ENCODE data around the gene TP53BP1. TPM values are rescaled to one million over a fixed set of nuclear protein-coding genes. Genes with fewer than 3 reads are reported as not detected.
"Not testable (repeated sequence)": the region's sequence is repeated elsewhere in the genome, so short reads cannot be mapped to it uniquely, and the experiment has no call there.

The TP53BP1 gene
- total and polyA plus RNA-seq, 3 donors from 2014 or later = 50.0 to 133 (median 112) TPM

GRCh38 chr15:43406189-43406588 is 86.8 kb downstream of the TP53BP1 start:
- DNase-seq = no peak
- H3K9me3 ChIP-seq = no peaks in the 10 kb centered on the region
- no peak overlapping the region for H3K4me3 ChIP-seq
- TF ChIP-seq POLR2A (IDR thresholded peaks at IDR 0.05) = no peak
- TF ChIP-seq CTCF (IDR thresholded peaks at IDR 0.05) = no peak
- intact Hi-C loops (cut with DNase I; ENCODE audit: low total_unique reads) = no loop called here
- H3K27me3 ChIP-seq = no peaks in the 10 kb centered on the region
- H3K4me1 ChIP-seq = no peaks in the 10 kb centered on the region
- WGBS, 2 donors = 73 to 83% methylated on average over 2 of the region's 2 CpGs
- H3K36me3 ChIP-seq (ENCODE audit: low read depth, missing control alignments) = no peaks in the 10 kb centered on the region
- no peak overlapping the region for H3K27ac ChIP-seq

- intact Hi-C loops (cut with DNase I; ENCODE audit: low total_unique reads) = no loop called here
- no peak for DNase-seq
These were observed 88.8 kb downstream of the TP53BP1 start for GRCh38 chr15:43404130-43404529.

GRCh38 chr15:43403616-43404015 is 89.3 kb downstream of the TP53BP1 start:
- Histone ChIP-seq H3K4me1 (no peaks in the 10 kb centered on the region), H3K9me3 (no peaks in the 10 kb centered on the region), H3K36me3 (ENCODE audit: low read depth, missing control alignments) (no peaks in the 10 kb centered on the region), H3K4me3 (no peak overlapping the region), H3K27me3 (no peaks in the 10 kb centered on the region), H3K27ac (no peak overlapping the region)
- no peak for DNase-seq
- intact Hi-C loops (cut with DNase I; ENCODE audit: low total_unique reads) = no loop called here
- TF ChIP-seq CTCF (IDR thresholded peaks at IDR 0.05) = no peak
- no peak for TF ChIP-seq POLR2A (IDR thresholded peaks at IDR 0.05)
- 74 to 85% methylated on average over 7 to 8 of the region's 8 CpGs for WGBS, 2 donors

More at GRCh38 chr15:43404130-43404529, 88.8 kb downstream of the TP53BP1 start:
- H3K4me1 ChIP-seq = no peaks in the 10 kb centered on the region
- 85 to 90% methylated on average over 5 of the region's 5 CpGs for WGBS, 2 donors
- H3K27me3 ChIP-seq = no peaks in the 10 kb centered on the region
- no peak overlapping the region for H3K27ac ChIP-seq
- no peak overlapping the region for H3K4me3 ChIP-seq
- TF ChIP-seq CTCF (IDR thresholded peaks at IDR 0.05) = no peak
- TF ChIP-seq POLR2A (IDR thresholded peaks at IDR 0.05) = no peak
- no peaks in the 10 kb centered on the region for H3K36me3 ChIP-seq (ENCODE audit: low read depth, missing control alignments)
- H3K9me3 ChIP-seq = no peaks in the 10 kb centered on the region

DNA sequence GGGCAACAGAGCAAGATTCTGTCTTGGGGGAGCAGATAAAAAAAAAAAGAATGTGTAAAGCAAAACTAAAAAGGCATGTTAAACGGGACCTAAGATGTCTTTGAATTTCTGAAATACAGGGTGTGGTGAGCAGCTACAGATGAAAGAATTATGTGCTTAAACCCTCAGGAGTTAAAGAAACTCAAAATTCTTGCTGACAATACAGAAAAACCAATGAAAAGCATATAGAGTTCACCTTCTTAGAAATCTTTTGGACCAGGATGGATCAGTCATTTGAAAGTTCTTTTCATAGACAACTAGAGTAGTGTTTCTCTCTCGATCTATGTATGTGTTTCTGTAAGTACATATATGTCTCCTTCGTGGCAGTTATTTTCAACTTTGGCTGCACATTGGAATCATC is 90.7 kb downstream of the TP53BP1 start:
- no peak for TF ChIP-seq POLR2A (IDR thresholded peaks at IDR 0.05)
- no peak for TF ChIP-seq CTCF (IDR thresholded peaks at IDR 0.05)
- H3K27me3 ChIP-seq = no peaks in the 10 kb centered on the region
- DNase-seq = no peak
- H3K27ac ChIP-seq = no peak overlapping the region
- intact Hi-C loops (cut with DNase I; ENCODE audit: low total_unique reads) = no loop called here
- H3K4me1 ChIP-seq = no peaks in the 10 kb centered on the region
- H3K36me3 ChIP-seq (ENCODE audit: low read depth, missing control alignments) = no peaks in the 10 kb centered on the region
- H3K9me3 ChIP-seq = no peaks in the 10 kb centered on the region
- no peak overlapping the region for H3K4me3 ChIP-seq
- 82 to 87% methylated on average over 3 of the region's 3 CpGs for WGBS, 2 donors

GRCh38 chr15:43393592-43393991 is 99.4 kb downstream of the TP53BP1 start:
- H3K4me1 ChIP-seq; H3K27ac ChIP-seq; H3K27me3 ChIP-seq; DNase-seq; H3K36me3 ChIP-seq (ENCODE audit: low read depth, missing control alignments); H3K4me3 ChIP-seq; intact Hi-C loops (cut with DNase I; ENCODE audit: low total_unique reads); H3K9me3 ChIP-seq: not testable (repeated sequence)
- 94 to 99% methylated on average over 6 of the region's 6 CpGs for WGBS, 2 donors

Measured in testis (tissue), 3 donors.